ENCODE results near the gene ATP11A. TPM values are rescaled to one million over a fixed set of nuclear protein-coding genes. Genes with fewer than 3 reads are reported as not detected.
"Not testable (repeated sequence)": the region's sequence is repeated elsewhere in the genome, so short reads cannot be mapped to it uniquely, and the experiment has no call there.

Gene ATP11A
- total RNA-seq, 3 donors from 2014 or later, result 22.1 to 27.2 (median 26.8) TPM

GRCh38 chr13:112680741-112681360, 9.0 kb upstream of the ATP11A start:
- DNase-seq (ENCODE audit: low spot score in 2 of 2), result no peak
- Histone ChIP-seq H3K4me1 (no peaks in the 10 kb centered on the region), H3K27ac (no peak overlapping the region), H3K36me3 (no peaks in the 10 kb centered on the region), H3K27me3 (no peaks in the 10 kb centered on the region), H3K9me3 (no peaks in the 10 kb centered on the region), H3K4me3 (no peak overlapping the region)
- TF ChIP-seq POLR2A (IDR thresholded peaks at IDR 0.05) (no peak), CTCF (IDR thresholded peaks at IDR 0.05) (no peak), POLR2AphosphoS5 (IDR thresholded peaks at IDR 0.05) (no peak)
- intact Hi-C loops (cut with DNase I; ENCODE audit: low total_unique reads), result no loop called here

- Histone ChIP-seq H3K4me3 (no peak overlapping the region), H3K36me3 (no peaks in the 10 kb centered on the region), H3K27me3 (no peaks in the 10 kb centered on the region), H3K9me3 (no peaks in the 10 kb centered on the region), H3K27ac (no peak overlapping the region), H3K4me1 (no peaks in the 10 kb centered on the region)
- intact Hi-C loops (cut with DNase I; ENCODE audit: low total_unique reads), result no loop called here
- DNase-seq (ENCODE audit: low spot score in 2 of 2), result peak in 1 of 2 donors; percentile 19
- TF ChIP-seq CTCF (IDR thresholded peaks at IDR 0.05), result no peak
- no peak for TF ChIP-seq POLR2A (IDR thresholded peaks at IDR 0.05)
- no peak for TF ChIP-seq POLR2AphosphoS5 (IDR thresholded peaks at IDR 0.05)
Observed at GRCh38 chr13:112683581-112683980, 6.3 kb upstream of the ATP11A start.

- no peak overlapping the region for H3K4me3 ChIP-seq
- H3K27ac ChIP-seq, result no peak overlapping the region
- H3K4me1 ChIP-seq, result no peaks in the 10 kb centered on the region
- peak in 1 of 2 donors; percentile 35 for DNase-seq (ENCODE audit: low spot score in 2 of 2)
- H3K36me3 ChIP-seq, result no peaks in the 10 kb centered on the region
- H3K27me3 ChIP-seq, result no peaks in the 10 kb centered on the region
- no peaks in the 10 kb centered on the region for H3K9me3 ChIP-seq
- intact Hi-C loops (cut with DNase I; ENCODE audit: low total_unique reads), result no loop called here
- TF ChIP-seq POLR2AphosphoS5 (IDR thresholded peaks at IDR 0.05), result no peak
- no peak for TF ChIP-seq CTCF (IDR thresholded peaks at IDR 0.05)
- no peak for TF ChIP-seq POLR2A (IDR thresholded peaks at IDR 0.05)
Observed at GRCh38 chr13:112684071-112684845, 5.6 kb upstream of the ATP11A start.

- DNase-seq (ENCODE audit: low spot score in 2 of 2); intact Hi-C loops (cut with DNase I; ENCODE audit: low total_unique reads); H3K4me3 ChIP-seq; H3K27ac ChIP-seq; H3K36me3 ChIP-seq; H3K4me1 ChIP-seq; H3K27me3 ChIP-seq; H3K9me3 ChIP-seq: not testable (repeated sequence)
Observed at GRCh38 chr13:112685189-112685805, 4.5 kb upstream of the ATP11A start.

GRCh38 chr13:112685896-112686295, 3.9 kb upstream of the ATP11A start:
- DNase-seq (ENCODE audit: low spot score in 2 of 2), result peak in 1 of 2 donors; percentile 22
- Histone ChIP-seq H3K4me3 (no peak overlapping the region), H3K9me3 (no peaks in the 10 kb centered on the region), H3K4me1 (no peaks in the 10 kb centered on the region), H3K27ac (no peak overlapping the region), H3K36me3 (no peaks in the 10 kb centered on the region), H3K27me3 (no peaks in the 10 kb centered on the region)
- TF ChIP-seq CTCF (IDR thresholded peaks at IDR 0.05) (no peak), POLR2AphosphoS5 (IDR thresholded peaks at IDR 0.05) (no peak), POLR2A (IDR thresholded peaks at IDR 0.05) (no peak)
- intact Hi-C loops (cut with DNase I; ENCODE audit: low total_unique reads), result no loop called here
